HCT116 (cell line): Measurements from ENCODE around the gene RUNX2. TPM values are rescaled to one million over a fixed set of nuclear protein-coding genes. Genes with fewer than 3 reads are reported as not detected.

Experiments used
- ATAC-seq: fragments of 200-7000 bp; cut with Tn5 transposase; 2 replicates; pipeline ENCODE4 v1.9.1; 2020; ENCODE audit warnings: mild to moderate bottlenecking, moderate library complexity
- BruUV-seq: library from RNA; stranded (reverse); fragments of 400-500 nt; replicated peaks from 2 replicates; lab custom pipeline; 2021; lab: Mats Ljungman, UMichigan
- CTCF ChIA-PET: fragments of 300-600 bp; sonication (Branson Sonifier 250); formaldehyde crosslinking; loops from one replicate; lab custom pipeline; 2021; ENCODE audit warnings: antibody characterized with exemption; lab: Charles Lee
- POLR2A ChIA-PET: fragments of 300-600, 350-600 bp; sonication (Branson Sonifier 250); formaldehyde crosslinking; loops from one replicate; lab custom pipeline; 2021; ENCODE audit warnings: antibody characterized with exemption; lab: Charles Lee
- RAD21 ChIA-PET, 2 experiments: fragments of 300-600 bp; sonication (Branson Sonifier 250); formaldehyde crosslinking; loops; one replicate each; lab custom pipeline; 2023; ENCODE audit warnings: low total read pairs in 2 of 2; ENCODE audit not compliant: uncharacterized antibody in 2 of 2, unreplicated experiment in 2 of 2, low non-redundant PET in 1 of 2; lab: Charles Lee
- DNase-seq: peaks from one replicate; pipeline ENCODE4 v3.0.0-alpha.2; 2010; ENCODE audit warnings: low read depth, low spot score
- H2AFZ ChIP-seq: fragments of 200-600 bp; shearing (Covaris generic), sonication (generic); 2 replicates; pipeline ENCODE4 v1.6.1; 2017; ENCODE audit warnings: low read depth, mixed run types, mixed read lengths, antibody characterized with exemption, low read length; ENCODE audit not compliant: poor library complexity, severe bottlenecking
- H3K27ac ChIP-seq: 2 replicates; pipeline ENCODE4 v1.5.1; 2012; ENCODE audit warnings: low read depth, low read length
- H3K27me3 ChIP-seq: fragments of 200-600 bp; sonication (generic); 2 replicates; pipeline ENCODE4 v1.6.1; 2016; ENCODE audit warnings: mixed run types, low read length, mixed read lengths; ENCODE audit not compliant: insufficient read depth
- H3K36me3 ChIP-seq, 2 experiments: fragments of 200-500 bp in 1 of 2; fragments of 200-600 bp in 1 of 2; sonication (Bioruptor generic) in 1 of 2; sonication (generic) in 1 of 2; 2 replicates each; pipeline versions ENCODE4 v1.5.1 to v1.6.1; 2014 to 2016; ENCODE audit warnings: low read length in 2 of 2, inconsistent platforms in 1 of 2, mixed read lengths in 1 of 2, mixed run types in 1 of 2; ENCODE audit not compliant: insufficient read depth in 2 of 2, control insufficient read depth in 1 of 2
- H3K4me1 ChIP-seq, 2 experiments: fragments of 200-600 bp in 1 of 2; sonication (generic) in 1 of 2; 2 replicates each; pipeline versions ENCODE4 v1.5.1 to v1.6.1; 2012 to 2017; ENCODE audit warnings: low read length in 2 of 2, inconsistent platforms in 1 of 2, mild to moderate bottlenecking in 1 of 2, mixed read lengths in 1 of 2, mixed run types in 1 of 2, moderate library complexity in 1 of 2; ENCODE audit not compliant: insufficient read depth in 2 of 2, control insufficient read depth in 1 of 2
- H3K4me2 ChIP-seq: fragments of 200-600 bp; sonication (generic); 2 replicates; pipeline ENCODE4 v1.6.1; 2017; ENCODE audit warnings: mixed run types, low read length, mixed read lengths
- H3K4me3 ChIP-seq, 2 experiments: fragments of 200-600 bp in 1 of 2; sonication (generic) in 1 of 2; replicated peaks in 1 of 2; 2 replicates each; pipeline ENCODE4 v1.5.1; 2011 to 2016; ENCODE audit warnings: low read length in 2 of 2, control low read depth in 1 of 2, low read depth in 1 of 2, mild to moderate bottlenecking in 1 of 2, mixed read lengths in 1 of 2, mixed run types in 1 of 2
- H3K79me2 ChIP-seq: fragments of 200-600 bp; sonication (generic); 2 replicates; pipeline ENCODE4 v1.6.1; 2017; ENCODE audit warnings: mild to moderate bottlenecking, mixed run types, low read length, moderate library complexity, mixed read lengths; ENCODE audit not compliant: insufficient read depth
- H3K9ac ChIP-seq: fragments of 200-600 bp; sonication (generic); 2 replicates; pipeline ENCODE4 v1.6.1; 2016; ENCODE audit warnings: low read length, mixed read lengths
- H3K9me2 ChIP-seq: fragments of 200-600 bp; sonication (generic), shearing (Covaris generic); 2 replicates; pipeline ENCODE4 v1.6.1; 2017; ENCODE audit warnings: mixed run types, mild to moderate bottlenecking, moderate library complexity; ENCODE audit not compliant: insufficient read depth
- H3K9me3 ChIP-seq, 2 experiments: fragments of 200-500 bp in 1 of 2; fragments of 200-600 bp in 1 of 2; sonication (Bioruptor generic) in 1 of 2; sonication (generic) in 1 of 2; 2 replicates each; pipeline ENCODE4 v1.6.1; 2014 to 2017; ENCODE audit warnings: low read length in 2 of 2, mixed read lengths in 2 of 2, inconsistent platforms in 1 of 2, low read depth in 1 of 2, mild to moderate bottlenecking in 1 of 2, mixed run types in 1 of 2, moderate library complexity in 1 of 2; ENCODE audit not compliant: control insufficient read depth in 1 of 2, insufficient read depth in 1 of 2
- H4K20me1 ChIP-seq: fragments of 200-600 bp; sonication (generic), shearing (Covaris generic); 2 replicates; pipeline ENCODE4 v1.6.1; 2017; ENCODE audit warnings: mixed run types, mild to moderate bottlenecking, moderate library complexity; ENCODE audit not compliant: insufficient read depth
- ATF3 ChIP-seq: IDR thresholded peaks from 2 replicates; pipeline ENCODE4 v1.6.1; 2012
- CBX3 ChIP-seq: IDR thresholded peaks from 2 replicates; pipeline ENCODE4 v1.6.1; 2012; ENCODE audit warnings: low read depth
- CEBPB ChIP-seq: IDR thresholded peaks from 2 replicates; pipeline ENCODE4 v1.6.1; 2012; ENCODE audit warnings: low read depth
- CTCF ChIP-seq, 3 experiments: fragments of 200-600 bp in 1 of 3; sonication (generic) in 1 of 3; IDR thresholded peaks in 2 of 3; conservative IDR thresholded peaks in 1 of 3; 2 replicates each; pipeline ENCODE4 v1.5.1; 2012 to 2017; ENCODE audit warnings: low read depth in 2 of 3, low read length in 2 of 3, antibody characterized with exemption in 1 of 3, borderline replicate concordance in 1 of 3, control low read depth in 1 of 3, mild to moderate bottlenecking in 1 of 3, mixed read lengths in 1 of 3, mixed run types in 1 of 3, moderate library complexity in 1 of 3; ENCODE audit not compliant: insufficient read depth in 1 of 3
- EGR1 ChIP-seq: IDR thresholded peaks from 2 replicates; pipeline ENCODE4 v1.6.1; 2012; ENCODE audit warnings: low read depth
- ELF1 ChIP-seq: IDR thresholded peaks from 2 replicates; pipeline ENCODE4 v1.6.1; 2012; ENCODE audit warnings: low read depth, borderline replicate concordance
- EZH2 ChIP-seq: fragments of 200-600 bp; sonication (generic); IDR thresholded peaks from 2 replicates; pipeline ENCODE4 v1.6.1; 2017; ENCODE audit warnings: antibody characterized with exemption, mixed run types
- EZH2phosphoT487 ChIP-seq: fragments of 200-600 bp; IDR thresholded peaks from 2 replicates; pipeline ENCODE4 v1.6.1; 2018; ENCODE audit warnings: antibody characterized with exemption, borderline replicate concordance
- FOSL1 ChIP-seq: IDR thresholded peaks from 2 replicates; pipeline ENCODE4 v1.6.1; 2012; ENCODE audit warnings: low read depth
- JUND ChIP-seq: IDR thresholded peaks from 2 replicates; pipeline ENCODE4 v1.6.1; 2012
- MAX ChIP-seq: IDR thresholded peaks from 2 replicates; pipeline ENCODE4 v1.6.1; 2012
- POLR2A ChIP-seq: IDR thresholded peaks from 2 replicates; pipeline ENCODE4 v1.7.0; 2011; ENCODE audit warnings: borderline replicate concordance; ENCODE audit not compliant: insufficient read depth, insufficient read length; ENCODE audit errors: extremely low read depth
- POLR2AphosphoS5 ChIP-seq: IDR thresholded peaks from 2 replicates; pipeline ENCODE4 v1.6.1; 2011; ENCODE audit warnings: mild to moderate bottlenecking, low read depth, low read length, moderate library complexity
- RAD21 ChIP-seq: IDR thresholded peaks from 2 replicates; pipeline ENCODE4 v1.6.1; 2012; ENCODE audit warnings: low read depth, mild to moderate bottlenecking
- REST ChIP-seq: IDR thresholded peaks from 2 replicates; pipeline ENCODE4 v1.6.1; 2012; ENCODE audit warnings: low read depth
- SIN3A ChIP-seq: IDR thresholded peaks from 2 replicates; pipeline ENCODE4 v1.6.1; 2012; ENCODE audit warnings: low read depth
- SRF ChIP-seq: IDR thresholded peaks from 2 replicates; pipeline ENCODE4 v1.6.1; 2012; ENCODE audit warnings: low read depth
- YY1 ChIP-seq: IDR thresholded peaks from 2 replicates; pipeline ENCODE4 v1.6.1; 2011; ENCODE audit warnings: low read length, low read depth, moderate library complexity, mild to moderate bottlenecking; ENCODE audit not compliant: insufficient replicate concordance; ENCODE audit errors: extremely low read depth
- ZBTB33 ChIP-seq: IDR thresholded peaks from 2 replicates; pipeline ENCODE4 v1.6.1; 2011; ENCODE audit warnings: mild to moderate bottlenecking, low read length, moderate library complexity; ENCODE audit not compliant: insufficient replicate concordance; ENCODE audit errors: extremely low read depth
- ZFX ChIP-seq: fragments of 450-650 bp; IDR thresholded peaks from 2 replicates; pipeline ENCODE4 v1.6.1; 2017
- intact Hi-C: fragments of 100-400 bp; cut with micrococcal nuclease; formaldehyde crosslinking; loops from 2 replicates; pipeline ENCODE4 v1.10.0; 2022
- total RNA-seq: library from RNA; stranded (reverse); gene quantifications from one replicate; pipeline ENCODE4 v1.2.1, GENCODE V29; 2021; ENCODE audit not compliant: unreplicated experiment

Gene RUNX2
- total RNA-seq, 1 experiment from 2014 or later, result 1.1 TPM

- no peaks in the 10 kb centered on the region for H3K79me2 ChIP-seq
- no peaks in the 10 kb centered on the region for H3K4me1 ChIP-seq
- H3K9ac ChIP-seq, result no peak overlapping the region
- no peak overlapping the region for H3K27ac ChIP-seq
- no peak overlapping the region for H2AFZ ChIP-seq
- ChIA-PET RAD21 (no interaction called here), POLR2A (interaction anchor here (2.5 kb wide), 1 partner anchor 11 kb away, joined by 6 read pairs; the partner anchor contains the start of gene SUPT3H)
- H3K27me3 ChIP-seq, result no peaks in the 10 kb centered on the region
- no peaks in the 10 kb centered on the region for H3K36me3 ChIP-seq
- DNase-seq, result no peak
- no peaks in the 10 kb centered on the region; the same call in 1 of the 2 replicates for H4K20me1 ChIP-seq
- no peak overlapping the region for H3K4me3 ChIP-seq
- no peaks in the 10 kb centered on the region for H3K9me2 ChIP-seq
- intact Hi-C loops, result no loop called here
- no peaks in the 10 kb centered on the region for H3K9me3 ChIP-seq
- no TSS peak for BruUV-seq
- no peak for TF ChIP-seq JUND
- TF ChIP-seq CBX3, result no peak
- no peak for TF ChIP-seq CEBPB
- no peak for TF ChIP-seq ZBTB33
- no peak for TF ChIP-seq POLR2A
- no peak for TF ChIP-seq EZH2
- no peak for TF ChIP-seq FOSL1
- no peak for TF ChIP-seq SIN3A
- TF ChIP-seq POLR2AphosphoS5, result no peak
- TF ChIP-seq REST, result no peak
- TF ChIP-seq MAX, result no peak
- TF ChIP-seq YY1, result no peak
- TF ChIP-seq EGR1, result no peak
- no peak for TF ChIP-seq SRF
- no peak for TF ChIP-seq ATF3
- no peak for TF ChIP-seq ELF1
- no peak for TF ChIP-seq EZH2phosphoT487
- no peak for TF ChIP-seq ZFX
- TF ChIP-seq RAD21, result no peak
- no peak for TF ChIP-seq CTCF (IDR thresholded peaks at IDR 0.05 in 2 of 3, conservative IDR thresholded peaks at IDR 0.05 in 1 of 3; ENCODE audit: borderline replicate concordance in 1 of 3, insufficient read depth in 1 of 3, low read depth in 2 of 3, low read length in 2 of 3)
- TF ChIP-seq, all 23 proteins: peak for 0
- CTCF ChIA-PET, result interaction anchor here (1.6 to 1.9 kb wide), 2 partner anchors 11 to 891 kb away, joined by 3 to 5 read pairs; partner anchors contain the start of gene SUPT3H
- H3K4me2 ChIP-seq, result no peak overlapping the region
- ATAC-seq, result no peak
These were observed 38.4 kb downstream of the RUNX2 start for GRCh38 chr6:45366534-45366933.
